Neural cell (in vitro differentiated cells): ENCODE results near the gene EID2B. TPM values are rescaled to one million over a fixed set of nuclear protein-coding genes. Genes with fewer than 3 reads are reported as not detected.

Experiments
- H2AFZ ChIP-seq: fragments of 200-600, 300-800 bp; sonication (generic), shearing (Covaris generic); 2 replicates; pipeline ENCODE4 v1.6.0; 2014; ENCODE audit warnings: low read depth, mild to moderate bottlenecking, antibody characterized with exemption, low read length, moderate library complexity
- H3F3A ChIP-seq: fragments of 200-600 bp; shearing (Covaris generic); 2 replicates; pipeline ENCODE4 v1.6.1; 2016; ENCODE audit warnings: mild to moderate bottlenecking, moderate library complexity, mixed read lengths, antibody characterized with exemption, low read length; ENCODE audit not compliant: insufficient read depth, poor library complexity, severe bottlenecking
- H3K27ac ChIP-seq: fragments of 200-600, 300-800 bp; sonication (generic), shearing (Covaris generic); 2 replicates; pipeline ENCODE4 v1.5.1; 2014; ENCODE audit warnings: mild to moderate bottlenecking, low read length, moderate library complexity
- H3K27me3 ChIP-seq: fragments of 300-800, 200-600 bp; sonication (generic), shearing (Covaris generic); 2 replicates; pipeline ENCODE4 v1.6.0; 2014; ENCODE audit warnings: mild to moderate bottlenecking, low read depth, low read length, moderate library complexity; ENCODE audit not compliant: insufficient read depth
- H3K36me3 ChIP-seq: fragments of 300-800, 200-600 bp; sonication (generic), shearing (Covaris generic); 2 replicates; pipeline ENCODE4 v1.5.1; 2014; ENCODE audit warnings: mild to moderate bottlenecking, antibody characterized with exemption, low read length, moderate library complexity; ENCODE audit not compliant: insufficient read depth
- H3K4me2 ChIP-seq: fragments of 300-800, 200-600 bp; sonication (generic), shearing (Covaris generic); 2 replicates; pipeline ENCODE4 v1.6.0; 2014; ENCODE audit warnings: mild to moderate bottlenecking, low read length
- H3K4me3 ChIP-seq: fragments of 300-800, 200-600 bp; sonication (generic), shearing (Covaris generic); 2 replicates; pipeline ENCODE4 v1.5.1; 2014; ENCODE audit warnings: mild to moderate bottlenecking, low read length, moderate library complexity
- H3K79me2 ChIP-seq: fragments of 200-600 bp; shearing (Covaris generic); replicated peaks from 2 replicates; pipeline ENCODE4 v1.6.0; 2014; ENCODE audit warnings: mild to moderate bottlenecking, low read length, moderate library complexity; ENCODE audit not compliant: insufficient read depth
- H3K9ac ChIP-seq: fragments of 300-800, 200-600 bp; sonication (generic), shearing (Covaris generic); 2 replicates; pipeline ENCODE4 v1.6.1; 2016; ENCODE audit warnings: mild to moderate bottlenecking, low read length, mixed read lengths
- H3K9me2 ChIP-seq: fragments of 200-600 bp; shearing (Covaris generic); 2 replicates; pipeline ENCODE4 v1.6.1; 2016; ENCODE audit warnings: mild to moderate bottlenecking, low read length, mixed read lengths; ENCODE audit not compliant: insufficient read depth
- H3K9me3 ChIP-seq: fragments of 200-600, 300-800 bp; sonication (generic), shearing (Covaris generic); 2 replicates; pipeline ENCODE4 v1.6.1; 2016; ENCODE audit warnings: mild to moderate bottlenecking, mixed run types, low read length, moderate library complexity, mixed read lengths
- H4K20me1 ChIP-seq: fragments of 200-600 bp; shearing (Covaris generic); 2 replicates; pipeline ENCODE4 v1.6.1; 2016; ENCODE audit warnings: mild to moderate bottlenecking, mixed run types; ENCODE audit not compliant: insufficient read depth
- EP300 ChIP-seq: fragments of 450-650 bp; conservative IDR thresholded peaks from 2 replicates; pipeline ENCODE4 v1.6.1; 2014; ENCODE audit warnings: antibody characterized with exemption, mild to moderate bottlenecking, moderate library complexity; ENCODE audit not compliant: poor library complexity, severe bottlenecking
- EZH2 ChIP-seq: fragments of 200-600, 300-800 bp; shearing (Covaris generic), sonication (generic); IDR thresholded peaks from 2 replicates; pipeline ENCODE4 v1.6.1; 2014; ENCODE audit warnings: antibody characterized with exemption, low read length, borderline replicate concordance, mild to moderate bottlenecking; ENCODE audit not compliant: insufficient read depth, poor library complexity, severe bottlenecking
- MXI1 ChIP-seq: fragments of 450-650 bp; conservative IDR thresholded peaks from 2 replicates; pipeline ENCODE4 v1.6.1; 2014; ENCODE audit warnings: antibody characterized with exemption, mild to moderate bottlenecking; ENCODE audit not compliant: poor library complexity, severe bottlenecking
- POLR2AphosphoS5 ChIP-seq: IDR thresholded peaks from 2 replicates; pipeline ENCODE4 v1.6.1; 2012
- RAD21 ChIP-seq: fragments of 450-650 bp; conservative IDR thresholded peaks from 2 replicates; pipeline ENCODE4 v1.6.1; 2014; ENCODE audit warnings: antibody characterized with exemption, mild to moderate bottlenecking, moderate library complexity
- SMC3 ChIP-seq: fragments of 450-650 bp; conservative IDR thresholded peaks from 2 replicates; pipeline ENCODE4 v1.6.1; 2014; ENCODE audit warnings: antibody characterized with exemption, mild to moderate bottlenecking, moderate library complexity; ENCODE audit not compliant: poor library complexity
- TAF1 ChIP-seq: IDR thresholded peaks from 2 replicates; pipeline ENCODE4 v1.6.1; 2012; ENCODE audit warnings: low read depth
- polyA plus RNA-seq: library from polyadenylated mRNA; depleted of rRNA; stranded (reverse); fragments of >200 nt; gene quantifications from 2 replicates; pipeline ENCODE4 v1.2.3, GENCODE V29; 2014
- TF ChIP-seq, protein P1 (sequence below): fragments of 450-650 bp; IDR thresholded peaks from 2 replicates; pipeline ENCODE4 v1.5.1; 2014; ENCODE audit warnings: antibody characterized with exemption, mild to moderate bottlenecking, moderate library complexity; ENCODE audit not compliant: poor library complexity, severe bottlenecking
- TF ChIP-seq, protein P2 (sequence below): IDR thresholded peaks from 2 replicates; pipeline ENCODE4 v1.6.1; 2012; ENCODE audit warnings: borderline replicate concordance

EID2B gene
- polyA plus RNA-seq, 1 donor from 2014 or later: 36.5 TPM

DNA sequence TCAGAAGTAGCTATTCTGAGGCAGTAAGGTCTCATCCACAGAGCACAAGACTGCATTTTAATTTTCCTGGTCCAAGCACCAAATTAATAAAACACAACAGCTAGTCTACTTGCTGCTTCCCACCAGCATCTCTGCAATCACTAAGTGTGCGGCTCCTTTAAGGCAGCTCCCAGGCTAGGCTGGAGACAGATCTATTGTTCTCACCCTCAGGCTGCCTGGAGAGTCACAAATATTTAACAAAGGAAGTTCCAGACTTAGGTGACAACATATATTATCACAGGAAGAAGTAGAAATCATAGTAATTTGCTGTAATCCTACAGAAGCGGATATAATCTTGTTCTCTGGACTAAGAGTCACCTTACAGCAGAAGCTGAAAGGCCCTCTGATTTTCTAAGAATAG is 9.6 kb upstream of the EID2B start:
- Histone ChIP-seq H3F3A (no peaks in the 10 kb centered on the region), H4K20me1 (no peaks in the 10 kb centered on the region), H3K9ac (peak overlapping the region; percentile 63), H3K79me2 (peaks cover 18% of the 10 kb centered on the region), H3K4me3 (peak overlapping the region; percentile 45), H3K27ac (peak overlapping the region; percentile 89), H3K9me2 (no peaks in the 10 kb centered on the region), H3K27me3 (no peaks in the 10 kb centered on the region), H3K36me3 (no peaks in the 10 kb centered on the region), H3K9me3 (no peaks in the 10 kb centered on the region), H2AFZ (peak overlapping the region; percentile 95), H3K4me2 (peak overlapping the region; percentile 90)
- TF ChIP-seq, protein P1, sequence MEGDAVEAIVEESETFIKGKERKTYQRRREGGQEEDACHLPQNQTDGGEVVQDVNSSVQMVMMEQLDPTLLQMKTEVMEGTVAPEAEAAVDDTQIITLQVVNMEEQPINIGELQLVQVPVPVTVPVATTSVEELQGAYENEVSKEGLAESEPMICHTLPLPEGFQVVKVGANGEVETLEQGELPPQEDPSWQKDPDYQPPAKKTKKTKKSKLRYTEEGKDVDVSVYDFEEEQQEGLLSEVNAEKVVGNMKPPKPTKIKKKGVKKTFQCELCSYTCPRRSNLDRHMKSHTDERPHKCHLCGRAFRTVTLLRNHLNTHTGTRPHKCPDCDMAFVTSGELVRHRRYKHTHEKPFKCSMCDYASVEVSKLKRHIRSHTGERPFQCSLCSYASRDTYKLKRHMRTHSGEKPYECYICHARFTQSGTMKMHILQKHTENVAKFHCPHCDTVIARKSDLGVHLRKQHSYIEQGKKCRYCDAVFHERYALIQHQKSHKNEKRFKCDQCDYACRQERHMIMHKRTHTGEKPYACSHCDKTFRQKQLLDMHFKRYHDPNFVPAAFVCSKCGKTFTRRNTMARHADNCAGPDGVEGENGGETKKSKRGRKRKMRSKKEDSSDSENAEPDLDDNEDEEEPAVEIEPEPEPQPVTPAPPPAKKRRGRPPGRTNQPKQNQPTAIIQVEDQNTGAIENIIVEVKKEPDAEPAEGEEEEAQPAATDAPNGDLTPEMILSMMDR: no peak
- TF ChIP-seq TAF1 (no peak), EZH2 (no peak), EP300 (peak; percentile 10), POLR2AphosphoS5 (peak; percentile 54)
- TF ChIP-seq, protein P2, sequence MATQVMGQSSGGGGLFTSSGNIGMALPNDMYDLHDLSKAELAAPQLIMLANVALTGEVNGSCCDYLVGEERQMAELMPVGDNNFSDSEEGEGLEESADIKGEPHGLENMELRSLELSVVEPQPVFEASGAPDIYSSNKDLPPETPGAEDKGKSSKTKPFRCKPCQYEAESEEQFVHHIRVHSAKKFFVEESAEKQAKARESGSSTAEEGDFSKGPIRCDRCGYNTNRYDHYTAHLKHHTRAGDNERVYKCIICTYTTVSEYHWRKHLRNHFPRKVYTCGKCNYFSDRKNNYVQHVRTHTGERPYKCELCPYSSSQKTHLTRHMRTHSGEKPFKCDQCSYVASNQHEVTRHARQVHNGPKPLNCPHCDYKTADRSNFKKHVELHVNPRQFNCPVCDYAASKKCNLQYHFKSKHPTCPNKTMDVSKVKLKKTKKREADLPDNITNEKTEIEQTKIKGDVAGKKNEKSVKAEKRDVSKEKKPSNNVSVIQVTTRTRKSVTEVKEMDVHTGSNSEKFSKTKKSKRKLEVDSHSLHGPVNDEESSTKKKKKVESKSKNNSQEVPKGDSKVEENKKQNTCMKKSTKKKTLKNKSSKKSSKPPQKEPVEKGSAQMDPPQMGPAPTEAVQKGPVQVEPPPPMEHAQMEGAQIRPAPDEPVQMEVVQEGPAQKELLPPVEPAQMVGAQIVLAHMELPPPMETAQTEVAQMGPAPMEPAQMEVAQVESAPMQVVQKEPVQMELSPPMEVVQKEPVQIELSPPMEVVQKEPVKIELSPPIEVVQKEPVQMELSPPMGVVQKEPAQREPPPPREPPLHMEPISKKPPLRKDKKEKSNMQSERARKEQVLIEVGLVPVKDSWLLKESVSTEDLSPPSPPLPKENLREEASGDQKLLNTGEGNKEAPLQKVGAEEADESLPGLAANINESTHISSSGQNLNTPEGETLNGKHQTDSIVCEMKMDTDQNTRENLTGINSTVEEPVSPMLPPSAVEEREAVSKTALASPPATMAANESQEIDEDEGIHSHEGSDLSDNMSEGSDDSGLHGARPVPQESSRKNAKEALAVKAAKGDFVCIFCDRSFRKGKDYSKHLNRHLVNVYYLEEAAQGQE: peak; percentile 49

DNA sequence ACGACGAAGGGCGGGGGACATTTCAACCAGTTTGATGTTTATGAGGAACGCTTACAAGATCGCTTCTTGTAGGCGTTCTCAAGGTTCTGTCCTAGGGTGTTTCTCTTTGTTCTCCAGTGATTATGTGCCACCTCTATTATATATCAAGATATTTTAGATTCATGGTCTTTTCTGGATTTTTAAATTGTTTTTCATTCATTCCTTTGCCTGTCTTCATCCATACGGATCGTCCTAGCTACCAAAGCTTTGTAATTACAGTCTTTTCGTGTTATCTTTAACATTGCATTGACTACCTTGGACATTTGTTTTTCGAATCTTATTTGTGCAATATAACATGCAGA is 7.7 kb upstream of the EID2B start:
- H3K9me2 ChIP-seq: no peaks in the 10 kb centered on the region

More for the DNA sequence above, 7.7 kb upstream of the EID2B start:
- Histone ChIP-seq H3K4me2 (peak overlapping the region; percentile 41), H3K36me3 (no peaks in the 10 kb centered on the region), H3K27me3 (no peaks in the 10 kb centered on the region), H3F3A (no peaks in the 10 kb centered on the region), H3K4me3 (peak overlapping the region; percentile 73), H4K20me1 (no peaks in the 10 kb centered on the region), H3K9me3 (no peaks in the 10 kb centered on the region), H3K79me2 (peaks cover 18% of the 10 kb centered on the region), H3K9ac (peak overlapping the region; percentile 97), H2AFZ (peak overlapping the region; percentile 43), H3K27ac (peak overlapping the region; percentile 96)
- TF ChIP-seq EZH2 (no peak), SMC3 (no peak), RAD21 (no peak), MXI1 (no peak), EP300 (no peak), TAF1 (no peak), POLR2AphosphoS5 (no peak)
- TF ChIP-seq, protein P1: no peak
- TF ChIP-seq, protein P2: no peak
